ENCODE data around the gene KCNQ5. TPM values are rescaled to one million over a fixed set of nuclear protein-coding genes. Genes with fewer than 3 reads are reported as not detected.
"Not testable (repeated sequence)": the region's sequence is repeated elsewhere in the genome, so short reads cannot be mapped to it uniquely, and the experiment has no call there.

KCNQ5 gene
- polyA plus RNA-seq, 3 donors, result not detected

DNA sequence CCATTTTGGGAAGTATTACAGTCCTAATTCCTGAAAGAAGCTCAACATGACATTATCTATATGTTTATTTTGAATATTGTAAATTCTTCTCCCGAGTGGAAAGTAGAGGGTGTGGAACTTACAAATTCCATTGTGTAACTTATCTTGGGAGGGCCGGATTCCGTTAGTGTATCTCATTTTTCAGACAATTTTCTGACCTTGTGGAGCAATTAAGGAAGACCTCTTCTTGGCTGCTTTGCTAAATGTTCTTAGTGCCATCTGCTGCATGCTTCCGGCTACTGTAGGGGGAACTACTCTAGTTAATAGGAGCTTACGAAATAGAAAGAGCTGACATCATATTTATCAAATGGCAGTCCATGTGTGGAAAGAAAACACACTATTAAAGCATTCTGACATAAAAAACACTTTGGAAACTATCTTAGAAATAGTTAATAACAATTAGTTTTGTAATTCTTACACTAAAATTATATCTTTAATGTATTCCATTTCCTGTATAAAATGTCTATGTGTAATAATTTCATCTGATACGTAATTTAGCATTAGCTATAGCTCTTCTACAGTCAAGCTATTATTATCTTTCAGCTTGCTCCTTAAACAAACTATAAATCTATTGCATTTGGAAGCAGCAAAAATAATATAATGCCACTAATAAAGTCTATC is 41.5 kb upstream of the KCNQ5 start:
- Mint-ChIP-seq H3K27me3 (ENCODE audit: low read depth in 3 of 3) (peaks cover 0 to 3% (median 0%) of the 10 kb centered on the region in 3 donors), H3K36me3 (no peaks in the 10 kb centered on the region), H3K4me3 (peak overlapping the region in 1 of 2 donors; percentile 47), H3K4me1 (peaks cover 6% of the 10 kb centered on the region), H3K27ac (peak overlapping the region in 3 of 7 donors; percentile 6 to 63 (median 43)), H3K9me3 (no peaks in the 10 kb centered on the region)
- intact Hi-C loops (cut with micrococcal nuclease), result loop anchor here in 1 of 2 donors (10.0 kb wide), 1 partner anchor 166 kb away; no protein-coding TSS in a partner anchor
- Histone ChIP-seq H2AFZ (ENCODE audit: insufficient read depth, low read depth, low read length, poor library complexity, severe bottlenecking) (no peak overlapping the region), H3K4me3 (replicated peaks in 1 of 3; ENCODE audit: low read depth in 2 of 3, low read length in 3 of 3) (no peak overlapping the region), H3K4me2 (replicated peaks; ENCODE audit: extremely low read depth, low read length, poor library complexity, severe bottlenecking) (peak overlapping the region; percentile 46), H3K36me3 (replicated peaks in 1 of 2; ENCODE audit: control insufficient read depth in 1 of 2, insufficient read depth in 2 of 2, low read length in 2 of 2) (no peaks in the 10 kb centered on the region), H3K9me3 (replicated peaks in 1 of 2; ENCODE audit: control insufficient read depth in 1 of 2, insufficient read depth in 1 of 2, low read length in 2 of 2) (no peaks in the 10 kb centered on the region), H3K27me3 (ENCODE audit: control insufficient read depth in 2 of 2, insufficient read depth in 2 of 2, low read length in 2 of 2) (no peaks in the 10 kb centered on the region), H4K20me1 (ENCODE audit: insufficient read depth, low read length) (no peaks in the 10 kb centered on the region), H3K4me1 (ENCODE audit: control insufficient read depth in 1 of 2, insufficient read depth in 2 of 2, low read length in 2 of 2) (peaks cover 0 to 6% of the 10 kb centered on the region in 2 donors), H3K9ac (ENCODE audit: insufficient read depth, low read length, poor library complexity, severe bottlenecking) (no peak overlapping the region), H3K79me2 (ENCODE audit: insufficient read depth, low read length) (no peaks in the 10 kb centered on the region), H3K27ac (ENCODE audit: low read depth in 1 of 2, low read length in 2 of 2) (peak overlapping the region in 1 of 2 donors; percentile 30)
- no CpG with 5 or more reads among the region's 6 CpGs for WGBS (ENCODE audit: insufficient coverage)
- DNase-seq, result peak; percentile 35 to 67 (median 60)
- TF ChIP-seq CTCF (IDR thresholded peaks at IDR 0.05), result peak; percentile 42

DNA sequence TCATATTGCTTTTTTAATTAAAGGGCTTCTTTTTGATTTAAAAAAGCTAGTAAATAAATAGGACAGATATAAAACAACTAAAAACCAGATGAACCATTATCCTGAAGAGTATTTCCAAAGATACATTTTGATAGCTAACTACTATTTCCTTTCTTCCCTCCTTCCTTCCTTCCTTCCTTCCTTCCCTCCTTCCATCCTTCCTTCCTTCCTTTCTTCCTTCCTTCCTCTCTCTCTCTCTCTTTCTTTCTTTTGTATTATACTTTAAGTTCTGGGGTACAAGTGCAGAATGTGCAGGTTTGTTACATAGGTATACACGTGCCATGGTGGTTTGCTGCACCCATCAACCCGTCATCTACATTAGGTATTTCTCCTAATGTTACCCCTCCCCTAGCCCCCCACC is 40.9 kb upstream of the KCNQ5 start:
- not testable (repeated sequence) for H3K9me3 ChIP-seq (replicated peaks in 1 of 2; ENCODE audit: control insufficient read depth in 1 of 2, insufficient read depth in 1 of 2, low read length in 2 of 2); H3K4me3 ChIP-seq (replicated peaks in 1 of 3; ENCODE audit: low read depth in 2 of 3, low read length in 3 of 3); H3K4me3 Mint-ChIP-seq; H3K27me3 ChIP-seq (ENCODE audit: control insufficient read depth in 2 of 2, insufficient read depth in 2 of 2, low read length in 2 of 2); H3K27me3 Mint-ChIP-seq (ENCODE audit: low read depth in 3 of 3); H3K9me3 Mint-ChIP-seq; H3K4me1 ChIP-seq (ENCODE audit: control insufficient read depth in 1 of 2, insufficient read depth in 2 of 2, low read length in 2 of 2); H2AFZ ChIP-seq (ENCODE audit: insufficient read depth, low read depth, low read length, poor library complexity, severe bottlenecking); H3K27ac ChIP-seq (ENCODE audit: low read depth in 1 of 2, low read length in 2 of 2); H3K4me2 ChIP-seq (replicated peaks; ENCODE audit: extremely low read depth, low read length, poor library complexity, severe bottlenecking); DNase-seq; H3K79me2 ChIP-seq (ENCODE audit: insufficient read depth, low read length); H4K20me1 ChIP-seq (ENCODE audit: insufficient read depth, low read length); H3K4me1 Mint-ChIP-seq; H3K9ac ChIP-seq (ENCODE audit: insufficient read depth, low read length, poor library complexity, severe bottlenecking); H3K36me3 ChIP-seq (replicated peaks in 1 of 2; ENCODE audit: control insufficient read depth in 1 of 2, insufficient read depth in 2 of 2, low read length in 2 of 2); H3K36me3 Mint-ChIP-seq
- H3K27ac Mint-ChIP-seq, result peak overlapping the region in 1 of 7 donors; percentile 21
- no CpG with 5 or more reads among the region's 2 CpGs for WGBS (ENCODE audit: insufficient coverage)
- intact Hi-C loops (cut with micrococcal nuclease), result loop anchor here in 1 of 2 donors (10.0 kb wide), 1 partner anchor 166 kb away; no protein-coding TSS in a partner anchor

Data from CD14-positive monocyte (primary cell).